C4-2B (cell line): ENCODE results near the gene BARX2.

Experiments
- CTCF ChIP-seq: fragments of 450-650 bp; conservative IDR thresholded peaks from 2 replicates; pipeline ENCODE4 v1.5.1; 2017; ENCODE audit warnings: mild to moderate bottlenecking
- ZFX ChIP-seq: fragments of 450-650 bp; IDR thresholded peaks from 2 replicates; pipeline ENCODE4 v1.6.1; 2017

DNA sequence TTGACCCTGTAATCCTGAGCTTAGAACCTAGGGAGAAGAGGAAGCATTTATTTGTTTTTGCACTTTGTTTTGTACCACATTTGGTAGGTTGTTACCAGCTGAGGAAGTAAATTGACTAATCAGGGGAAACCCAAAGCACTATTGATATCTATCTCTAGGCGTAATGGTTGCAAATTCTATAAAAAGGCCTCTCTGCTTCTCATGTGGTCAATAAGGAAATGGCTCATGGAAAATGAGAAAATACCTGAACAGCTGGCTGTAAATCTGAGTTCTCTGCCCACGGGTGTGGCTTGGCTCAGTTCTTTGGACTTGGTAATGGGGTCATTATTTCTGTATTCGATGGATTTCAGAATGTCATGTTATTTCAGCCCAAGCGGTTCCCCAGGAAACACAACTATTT is 42.4 kb downstream of the BARX2 start:
- TF ChIP-seq CTCF (no peak), ZFX (no peak)
